Measurements from ENCODE around the gene TLE5. TPM values are rescaled to one million over a fixed set of nuclear protein-coding genes. Genes with fewer than 3 reads are reported as not detected.

Gene TLE5
- total and polyA plus RNA-seq, 9 of the 15 experiments (the other 6 are each of a cell fraction or from before 2014, with no cell fraction given) = 2.0 to 347 (median 235) TPM

- TF ChIP-seq NFXL1 (CRISPR knock-in tag; IDR thresholded peaks at IDR 0.05) = no peak
- TF ChIP-seq, protein P1, sequence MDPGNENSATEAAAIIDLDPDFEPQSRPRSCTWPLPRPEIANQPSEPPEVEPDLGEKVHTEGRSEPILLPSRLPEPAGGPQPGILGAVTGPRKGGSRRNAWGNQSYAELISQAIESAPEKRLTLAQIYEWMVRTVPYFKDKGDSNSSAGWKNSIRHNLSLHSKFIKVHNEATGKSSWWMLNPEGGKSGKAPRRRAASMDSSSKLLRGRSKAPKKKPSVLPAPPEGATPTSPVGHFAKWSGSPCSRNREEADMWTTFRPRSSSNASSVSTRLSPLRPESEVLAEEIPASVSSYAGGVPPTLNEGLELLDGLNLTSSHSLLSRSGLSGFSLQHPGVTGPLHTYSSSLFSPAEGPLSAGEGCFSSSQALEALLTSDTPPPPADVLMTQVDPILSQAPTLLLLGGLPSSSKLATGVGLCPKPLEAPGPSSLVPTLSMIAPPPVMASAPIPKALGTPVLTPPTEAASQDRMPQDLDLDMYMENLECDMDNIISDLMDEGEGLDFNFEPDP (CRISPR knock-in tag; IDR thresholded peaks at IDR 0.05) = no peak
- TF ChIP-seq RNF2 (IDR thresholded peaks at IDR 0.05) = no peak
- TF ChIP-seq NR2F6 (CRISPR knock-in tag; IDR thresholded peaks at IDR 0.05) = no peak
- TF ChIP-seq MTA3 (IDR thresholded peaks at IDR 0.05; ENCODE audit: borderline replicate concordance) = no peak
- no peak for TF ChIP-seq ZNF699 (CRISPR knock-in tag; IDR thresholded peaks at IDR 0.05; ENCODE audit: insufficient replicate concordance)
- no peak for TF ChIP-seq MED1 (CRISPR knock-in tag; IDR thresholded peaks at IDR 0.05; ENCODE audit: borderline replicate concordance)
- TF ChIP-seq ARID3B (CRISPR knock-in tag; IDR thresholded peaks at IDR 0.05; ENCODE audit: borderline replicate concordance) = no peak
- no peak for TF ChIP-seq GTF2E2 (tag; IDR thresholded peaks at IDR 0.05)
- 0 out of 4 replicates have a peak, but pooled peaks of 1 of the 2 experiments have one; percentile 12 for TF ChIP-seq NONO (IDR thresholded peaks at IDR 0.05; ENCODE audit: low read depth in 2 of 2, low read length in 1 of 2)
- TF ChIP-seq PKNOX1 (IDR thresholded peaks at IDR 0.05) = no peak
- no peak for TF ChIP-seq TCF7L2 (IDR thresholded peaks at IDR 0.05; ENCODE audit: low read depth, low read length)
- no peak for TF ChIP-seq DIDO1 (tag; IDR thresholded peaks at IDR 0.05; ENCODE audit: low read depth)
- TF ChIP-seq ADNP (tag; IDR thresholded peaks at IDR 0.05) = no peak
- TF ChIP-seq ZBTB2 (IDR thresholded peaks at IDR 0.05) = peak; percentile 49; the same call in 1 of the 2 replicates
- TF ChIP-seq CBX5 (IDR thresholded peaks at IDR 0.05; ENCODE audit: borderline replicate concordance, low read depth) = no peak
- no peak for TF ChIP-seq ZNF316 (IDR thresholded peaks at IDR 0.05)
- no peak for TF ChIP-seq POLR2H (tag; IDR thresholded peaks at IDR 0.05; ENCODE audit: low read depth)
- no peak for TF ChIP-seq ZNF57 (CRISPR knock-in tag; IDR thresholded peaks at IDR 0.05)
- TF ChIP-seq ZSCAN32 (CRISPR knock-in tag; IDR thresholded peaks at IDR 0.05) = no peak
- TF ChIP-seq POLR2B (IDR thresholded peaks at IDR 0.05; ENCODE audit: low read depth, partially characterized antibody) = no peak
- TF ChIP-seq DDX20 (tag; IDR thresholded peaks at IDR 0.05; ENCODE audit: low read depth) = no peak
These were observed 13.5 kb upstream of the TLE5 start (continued) for GRCh38 chr19:3075605-3076431.

Measured in K562 (cell line).